PC-3 (cell line): Measurements from ENCODE around the gene GMDS. TPM values are rescaled to one million over a fixed set of nuclear protein-coding genes. Genes with fewer than 3 reads are reported as not detected.

ENCODE experiments used
- ATAC-seq: fragments of 200-7000 bp; cut with Tn5 transposase; 2 replicates; pipeline ENCODE4 v1.9.1; 2020; ENCODE audit warnings: mild to moderate bottlenecking, moderate library complexity
- BruUV-seq: library from RNA; stranded (reverse); fragments of 400-500 nt; replicated peaks from 2 replicates; lab custom pipeline; 2021; lab: Mats Ljungman, UMichigan
- CTCF ChIA-PET: fragments of 300-600 bp; sonication (Branson Sonifier 250); formaldehyde crosslinking; loops from one replicate; lab custom pipeline; 2022; ENCODE audit warnings: antibody characterized with exemption; lab: Charles Lee
- POLR2A ChIA-PET: fragments of 300-600 bp; sonication (Branson Sonifier 250); formaldehyde crosslinking; loops from one replicate; lab custom pipeline; 2022; ENCODE audit warnings: antibody characterized with exemption; ENCODE audit not compliant: unreplicated experiment; lab: Charles Lee
- DNase-seq: peaks from one replicate; pipeline ENCODE4 v3.0.0-alpha.2; 2015
- H2AFZ ChIP-seq: fragments of 300-600 bp; sonication (generic); 2 replicates; pipeline ENCODE4 v1.6.0; 2016; ENCODE audit warnings: antibody characterized with exemption, low read length
- H3F3A ChIP-seq: fragments of 300-600 bp; sonication (generic); one replicate; pipeline ENCODE4 v1.6.0; 2017; ENCODE audit warnings: antibody characterized with exemption, low read length, control low read depth, mild to moderate bottlenecking; ENCODE audit not compliant: unreplicated experiment
- H3K27ac ChIP-seq: fragments of 300-600 bp; sonication (generic); 2 replicates; pipeline ENCODE4 v1.5.1; 2016; ENCODE audit warnings: mild to moderate bottlenecking, low read length
- H3K27me3 ChIP-seq: fragments of 300-600 bp; sonication (generic); 2 replicates; pipeline ENCODE4 v1.6.1; 2016; ENCODE audit warnings: low read length, mixed read lengths
- H3K36me3 ChIP-seq: fragments of 300-600 bp; sonication (generic); 2 replicates; pipeline ENCODE4 v1.6.1; 2016; ENCODE audit warnings: low read depth, mixed run types, low read length, mixed read lengths
- H3K4me1 ChIP-seq: fragments of 300-600 bp; sonication (generic); 2 replicates; pipeline ENCODE4 v1.5.1; 2016; ENCODE audit warnings: low read length; ENCODE audit not compliant: insufficient read depth
- H3K4me2 ChIP-seq: fragments of 300-600 bp; sonication (generic); 2 replicates; pipeline ENCODE4 v1.6.0; 2016; ENCODE audit warnings: low read length
- H3K4me3 ChIP-seq: fragments of 300-600 bp; sonication (generic); 2 replicates; pipeline ENCODE4 v1.5.1; 2016; ENCODE audit warnings: mild to moderate bottlenecking, low read length, mixed read lengths
- H3K79me2 ChIP-seq: fragments of 300-600 bp; sonication (generic); 2 replicates; pipeline ENCODE4 v1.6.1; 2017; ENCODE audit warnings: low read length, mixed read lengths
- H3K9ac ChIP-seq: fragments of 300-600 bp; sonication (generic); 2 replicates; pipeline ENCODE4 v1.6.0; 2016; ENCODE audit warnings: mild to moderate bottlenecking, low read length
- H3K9me2 ChIP-seq: fragments of 300-600 bp; sonication (generic); replicated peaks from 2 replicates; pipeline ENCODE4 v1.6.1; 2016; ENCODE audit warnings: mixed run types, low read length, mixed read lengths
- H3K9me3 ChIP-seq: fragments of 300-600 bp; sonication (generic); 2 replicates; pipeline ENCODE4 v1.6.1; 2016; ENCODE audit warnings: low read length, mixed read lengths
- H4K20me1 ChIP-seq: fragments of 300-600 bp; sonication (generic); 2 replicates; pipeline ENCODE4 v1.6.1; 2016; ENCODE audit warnings: low read length, mixed read lengths
- EZH2 ChIP-seq: fragments of 300-600 bp; sonication (generic); IDR thresholded peaks from one replicate; pipeline ENCODE4 v1.6.1; 2017; ENCODE audit warnings: antibody characterized with exemption, mild to moderate bottlenecking, low read length; ENCODE audit not compliant: unreplicated experiment
- EZH2phosphoT487 ChIP-seq: fragments of 300-600 bp; sonication (generic); IDR thresholded peaks from 2 replicates; pipeline ENCODE4 v1.6.1; 2018; ENCODE audit warnings: mild to moderate bottlenecking, antibody characterized with exemption, low read length, borderline replicate concordance
- intact Hi-C: fragments of 100-400 bp; cut with micrococcal nuclease; formaldehyde crosslinking; loops from 2 replicates; pipeline ENCODE4 v1.9.0; 2023
- total RNA-seq: library from RNA; depleted of rRNA; stranded (reverse); fragments of >200 nt; gene quantifications from 2 replicates; pipeline ENCODE4 v1.2.3, GENCODE V29; 2014
- TF ChIP-seq, protein P1 (sequence below): fragments of 300-600 bp; sonication (generic); conservative IDR thresholded peaks from 2 replicates; pipeline ENCODE4 v1.5.1; 2017; ENCODE audit warnings: antibody characterized with exemption, low read depth, mild to moderate bottlenecking, low read length

GMDS gene
- total RNA-seq, 1 experiment from 2014 or later = 18.3 TPM

DNA sequence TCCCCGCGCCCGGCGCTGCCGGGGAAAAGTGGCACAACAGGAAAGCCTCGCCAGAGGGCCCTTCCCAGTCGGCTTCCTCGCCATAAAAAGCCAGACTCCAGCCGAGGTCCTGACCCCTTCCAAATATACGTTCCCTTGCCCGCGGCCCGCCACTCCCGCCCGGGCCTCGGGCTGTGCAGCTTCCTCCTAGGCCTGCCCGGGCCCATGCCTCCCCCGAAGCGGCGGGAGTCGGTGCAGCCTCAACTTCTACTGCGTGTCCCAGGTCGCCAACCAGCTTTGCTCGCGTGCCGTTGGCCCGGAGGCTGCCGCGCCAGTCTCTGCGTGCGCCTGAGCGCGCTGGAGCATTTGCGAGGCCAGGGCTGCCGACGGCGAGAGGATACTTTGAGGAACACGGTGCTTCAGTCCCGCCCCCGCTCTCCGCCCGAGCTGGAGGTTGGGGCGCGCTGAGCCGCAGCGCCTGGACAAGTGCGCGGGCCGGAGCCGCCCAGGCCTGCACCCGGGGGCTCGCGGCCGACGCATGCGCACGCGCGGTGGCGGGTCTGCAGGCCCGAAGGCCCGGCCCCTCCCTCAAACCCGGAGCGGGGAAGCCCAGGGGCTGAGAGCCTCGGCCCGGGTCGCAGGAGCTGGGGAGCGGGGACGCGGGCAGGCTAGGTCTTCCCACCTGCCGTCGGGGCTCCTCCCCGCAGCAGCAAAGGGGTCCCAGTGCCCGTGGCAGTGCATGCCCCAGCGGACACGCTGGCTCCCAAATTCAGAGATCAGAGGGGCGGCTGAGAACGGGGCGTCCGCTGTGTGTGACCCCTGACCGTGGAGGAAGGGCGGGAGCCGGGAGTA is 625.5 kb downstream of the GMDS start:
- Histone ChIP-seq H3K9me3 (no peaks in the 10 kb centered on the region), H4K20me1 (no peaks in the 10 kb centered on the region), H3K27me3 (no peaks in the 10 kb centered on the region), H3K9me2 (no peaks in the 10 kb centered on the region), H3K36me3 (no peaks in the 10 kb centered on the region), H3K9ac (no peak overlapping the region), H3K4me3 (no peak overlapping the region), H3K4me1 (no peaks in the 10 kb centered on the region), H3K4me2 (no peak overlapping the region), H3K79me2 (0 out of 2 replicates have a peak, but pooled peaks cover 3% of the 10 kb centered on the region), H3K27ac (no peak overlapping the region), H3F3A (no peaks in the 10 kb centered on the region), H2AFZ (no peak overlapping the region)
- ChIA-PET POLR2A (no interaction called here), CTCF (no interaction called here)
- BruUV-seq = no TSS peak
- intact Hi-C loops = no loop called here
- TF ChIP-seq, protein P1, sequence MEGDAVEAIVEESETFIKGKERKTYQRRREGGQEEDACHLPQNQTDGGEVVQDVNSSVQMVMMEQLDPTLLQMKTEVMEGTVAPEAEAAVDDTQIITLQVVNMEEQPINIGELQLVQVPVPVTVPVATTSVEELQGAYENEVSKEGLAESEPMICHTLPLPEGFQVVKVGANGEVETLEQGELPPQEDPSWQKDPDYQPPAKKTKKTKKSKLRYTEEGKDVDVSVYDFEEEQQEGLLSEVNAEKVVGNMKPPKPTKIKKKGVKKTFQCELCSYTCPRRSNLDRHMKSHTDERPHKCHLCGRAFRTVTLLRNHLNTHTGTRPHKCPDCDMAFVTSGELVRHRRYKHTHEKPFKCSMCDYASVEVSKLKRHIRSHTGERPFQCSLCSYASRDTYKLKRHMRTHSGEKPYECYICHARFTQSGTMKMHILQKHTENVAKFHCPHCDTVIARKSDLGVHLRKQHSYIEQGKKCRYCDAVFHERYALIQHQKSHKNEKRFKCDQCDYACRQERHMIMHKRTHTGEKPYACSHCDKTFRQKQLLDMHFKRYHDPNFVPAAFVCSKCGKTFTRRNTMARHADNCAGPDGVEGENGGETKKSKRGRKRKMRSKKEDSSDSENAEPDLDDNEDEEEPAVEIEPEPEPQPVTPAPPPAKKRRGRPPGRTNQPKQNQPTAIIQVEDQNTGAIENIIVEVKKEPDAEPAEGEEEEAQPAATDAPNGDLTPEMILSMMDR = no peak
- no peak for TF ChIP-seq EZH2
- no peak for TF ChIP-seq EZH2phosphoT487
- ATAC-seq (no peak), DNase-seq (no peak)

DNA sequence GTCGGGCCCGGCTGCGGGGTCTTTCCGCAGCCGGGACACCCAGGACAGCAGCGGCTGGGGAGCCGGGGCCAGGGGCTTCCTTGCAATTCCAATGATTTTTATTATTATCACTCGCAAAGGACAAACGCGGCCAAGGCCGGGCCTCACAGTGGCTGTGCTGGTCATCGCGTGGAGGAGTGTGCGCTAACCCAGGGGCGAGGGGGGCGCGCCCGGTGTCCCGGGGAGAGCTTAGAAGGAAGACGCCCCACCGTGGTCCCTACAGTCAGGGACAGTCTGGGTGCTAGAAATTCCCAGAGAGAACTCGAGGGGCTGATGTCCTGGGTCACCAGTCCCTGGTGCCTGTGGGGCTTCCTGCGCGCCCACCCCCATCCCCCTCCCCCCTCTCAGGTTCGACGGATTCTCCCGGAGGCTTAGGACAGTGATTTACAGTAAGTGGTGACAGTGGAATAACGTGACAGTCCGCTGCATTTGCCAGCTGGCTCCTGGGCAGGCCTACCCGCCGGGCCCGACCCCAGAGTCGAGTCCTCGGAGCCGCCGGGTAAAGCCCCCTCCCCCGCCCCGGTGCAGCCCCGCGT is 626.2 kb downstream of the GMDS start:
- Histone ChIP-seq H3K27ac (no peak overlapping the region), H3K9me2 (no peaks in the 10 kb centered on the region), H3K4me1 (no peaks in the 10 kb centered on the region), H3K79me2 (peaks cover 7% of the 10 kb centered on the region), H3K9ac (no peak overlapping the region), H3K27me3 (no peaks in the 10 kb centered on the region), H3F3A (no peaks in the 10 kb centered on the region), H3K36me3 (no peaks in the 10 kb centered on the region), H3K9me3 (no peaks in the 10 kb centered on the region), H4K20me1 (no peaks in the 10 kb centered on the region), H3K4me2 (no peak overlapping the region), H3K4me3 (no peak overlapping the region), H2AFZ (no peak overlapping the region)
- TF ChIP-seq, protein P1 = no peak
- TF ChIP-seq EZH2phosphoT487 = no peak
- TF ChIP-seq EZH2 = no peak
- ATAC-seq (no peak), DNase-seq (no peak)
- POLR2A ChIA-PET = no interaction called here
- BruUV-seq = no TSS peak
- CTCF ChIA-PET = no interaction called here
- intact Hi-C loops = no loop called here
